Spleen (tissue), 7 donors: ENCODE results near the gene TLCD3B.

ENCODE experiments used
- POLR2A ChIP-seq, 3 donors: fragments of 450-650 bp; IDR thresholded peaks; one replicate each; pipeline ENCODE4 v1.5.1; 2017; ENCODE audit warnings: antibody characterized with exemption in 3 of 3, mild to moderate bottlenecking in 1 of 3
- POLR2AphosphoS5 ChIP-seq, 3 donors: sonication (generic); formaldehyde crosslinking; IDR thresholded peaks; one replicate each; pipeline ENCODE4 v1.5.1; 2017; ENCODE audit warnings: antibody characterized with exemption in 3 of 3
- TF ChIP-seq, protein P1 (sequence below), 11 experiments: fragments of 200-600 bp in 7 of 11; fragments of 450-650 bp in 4 of 11; sonication (generic) in 4 of 11; IDR thresholded peaks in 8 of 11; conservative IDR thresholded peaks in 3 of 11; 1 replicate in 7 of 11; 2 replicates in 4 of 11; pipeline versions ENCODE4 v1.4.0 to v1.8.0; 2016 to 2021; ENCODE audit warnings: antibody characterized with exemption in 11 of 11, inconsistent platforms in 4 of 11, mild to moderate bottlenecking in 1 of 11
- donor health status: DM: no; HTN: no; CAD: no; lungs with moderate emphysema.
- donor health status: DM: no; HTN: no; CAD: no.
- donor health status: DM: no; HTN: no; CAD: no.

DNA sequence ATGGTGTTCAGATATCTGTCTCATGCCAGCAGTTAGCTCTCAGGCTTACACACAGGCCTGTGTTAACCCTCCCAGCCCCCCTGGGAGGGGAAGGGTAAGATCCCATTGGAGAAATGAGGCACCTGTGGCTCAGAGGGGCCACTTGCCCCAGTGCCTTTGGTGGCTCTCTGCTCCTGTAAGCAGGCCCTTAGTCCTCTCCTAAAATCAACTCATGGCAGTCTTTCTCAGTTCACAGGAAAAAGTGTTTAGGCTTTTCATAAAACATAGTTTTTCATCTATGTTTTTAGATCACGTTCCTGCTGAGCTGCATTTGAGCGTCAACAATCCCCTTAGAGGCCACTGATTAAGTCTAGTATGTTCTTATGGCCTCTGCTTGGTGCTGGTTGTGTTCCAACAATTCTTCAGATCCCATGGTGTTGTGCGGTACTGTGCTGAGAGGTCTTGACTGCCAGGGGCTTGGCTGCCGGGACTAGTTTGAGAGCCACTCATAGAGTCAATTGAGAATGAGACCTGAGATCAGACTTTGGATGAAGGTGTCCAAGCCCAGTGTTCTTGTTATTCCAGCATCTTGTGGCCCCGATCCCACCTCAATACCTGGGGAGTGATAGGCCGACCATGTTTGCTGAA lies 46.8 kb downstream of the TLCD3B start:
- TF ChIP-seq, protein P1, sequence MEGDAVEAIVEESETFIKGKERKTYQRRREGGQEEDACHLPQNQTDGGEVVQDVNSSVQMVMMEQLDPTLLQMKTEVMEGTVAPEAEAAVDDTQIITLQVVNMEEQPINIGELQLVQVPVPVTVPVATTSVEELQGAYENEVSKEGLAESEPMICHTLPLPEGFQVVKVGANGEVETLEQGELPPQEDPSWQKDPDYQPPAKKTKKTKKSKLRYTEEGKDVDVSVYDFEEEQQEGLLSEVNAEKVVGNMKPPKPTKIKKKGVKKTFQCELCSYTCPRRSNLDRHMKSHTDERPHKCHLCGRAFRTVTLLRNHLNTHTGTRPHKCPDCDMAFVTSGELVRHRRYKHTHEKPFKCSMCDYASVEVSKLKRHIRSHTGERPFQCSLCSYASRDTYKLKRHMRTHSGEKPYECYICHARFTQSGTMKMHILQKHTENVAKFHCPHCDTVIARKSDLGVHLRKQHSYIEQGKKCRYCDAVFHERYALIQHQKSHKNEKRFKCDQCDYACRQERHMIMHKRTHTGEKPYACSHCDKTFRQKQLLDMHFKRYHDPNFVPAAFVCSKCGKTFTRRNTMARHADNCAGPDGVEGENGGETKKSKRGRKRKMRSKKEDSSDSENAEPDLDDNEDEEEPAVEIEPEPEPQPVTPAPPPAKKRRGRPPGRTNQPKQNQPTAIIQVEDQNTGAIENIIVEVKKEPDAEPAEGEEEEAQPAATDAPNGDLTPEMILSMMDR (IDR thresholded peaks at IDR 0.05 in 8 of 11, conservative IDR thresholded peaks at IDR 0.05 in 3 of 11): no peak
- TF ChIP-seq POLR2A (IDR thresholded peaks at IDR 0.05): no peak
- TF ChIP-seq POLR2AphosphoS5 (IDR thresholded peaks at IDR 0.05): no peak
